GM06990 (cell line): ENCODE results near the gene ATG5.
"Not testable (repeated sequence)": the region's sequence is repeated elsewhere in the genome, so short reads cannot be mapped to it uniquely, and the experiment has no call there.

Experiments used
- DNase-seq: peaks from one replicate; pipeline ENCODE4 v3.0.0-alpha.2; 2011; ENCODE audit not compliant: insufficient read length; ENCODE audit errors: extremely low read depth
- H3K27me3 ChIP-seq: replicated peaks from 2 replicates; pipeline ENCODE4 v1.6.0; 2011; ENCODE audit warnings: low read length; ENCODE audit not compliant: control insufficient read depth, insufficient read depth
- H3K36me3 ChIP-seq: 2 replicates; pipeline ENCODE4 v1.5.1; 2011; ENCODE audit warnings: low read length; ENCODE audit not compliant: control insufficient read depth, insufficient read depth
- H3K4me3 ChIP-seq: replicated peaks from 2 replicates; pipeline ENCODE4 v1.5.1; 2011; ENCODE audit warnings: low read depth, mild to moderate bottlenecking, control low read depth, low read length
- TF ChIP-seq, protein P1 (sequence below): IDR thresholded peaks from 2 replicates; pipeline ENCODE4 v1.5.1; 2011; ENCODE audit warnings: low read length, control low read depth, mild to moderate bottlenecking, inconsistent platforms; ENCODE audit not compliant: insufficient read depth, poor library complexity, severe bottlenecking

ATG5 gene

DNA sequence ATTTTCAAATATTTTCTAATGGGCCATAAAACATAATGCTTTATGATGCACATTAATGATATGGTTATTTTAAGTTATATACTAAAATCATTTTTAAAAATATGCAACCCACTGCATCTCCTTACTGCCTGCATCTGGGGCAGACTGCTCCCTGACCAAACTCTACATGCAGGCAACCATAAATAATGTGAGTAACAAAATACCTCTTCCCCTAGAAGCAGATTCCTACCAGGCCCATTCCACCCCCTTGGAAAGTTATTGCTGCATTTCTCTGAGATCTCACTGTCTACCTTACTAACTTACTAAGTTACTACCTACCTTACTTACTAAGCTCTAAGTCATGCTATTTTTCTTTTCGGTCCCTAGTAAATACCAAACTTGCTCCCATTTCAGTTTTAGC is 71.8 kb downstream of the ATG5 start:
- TF ChIP-seq, protein P1, sequence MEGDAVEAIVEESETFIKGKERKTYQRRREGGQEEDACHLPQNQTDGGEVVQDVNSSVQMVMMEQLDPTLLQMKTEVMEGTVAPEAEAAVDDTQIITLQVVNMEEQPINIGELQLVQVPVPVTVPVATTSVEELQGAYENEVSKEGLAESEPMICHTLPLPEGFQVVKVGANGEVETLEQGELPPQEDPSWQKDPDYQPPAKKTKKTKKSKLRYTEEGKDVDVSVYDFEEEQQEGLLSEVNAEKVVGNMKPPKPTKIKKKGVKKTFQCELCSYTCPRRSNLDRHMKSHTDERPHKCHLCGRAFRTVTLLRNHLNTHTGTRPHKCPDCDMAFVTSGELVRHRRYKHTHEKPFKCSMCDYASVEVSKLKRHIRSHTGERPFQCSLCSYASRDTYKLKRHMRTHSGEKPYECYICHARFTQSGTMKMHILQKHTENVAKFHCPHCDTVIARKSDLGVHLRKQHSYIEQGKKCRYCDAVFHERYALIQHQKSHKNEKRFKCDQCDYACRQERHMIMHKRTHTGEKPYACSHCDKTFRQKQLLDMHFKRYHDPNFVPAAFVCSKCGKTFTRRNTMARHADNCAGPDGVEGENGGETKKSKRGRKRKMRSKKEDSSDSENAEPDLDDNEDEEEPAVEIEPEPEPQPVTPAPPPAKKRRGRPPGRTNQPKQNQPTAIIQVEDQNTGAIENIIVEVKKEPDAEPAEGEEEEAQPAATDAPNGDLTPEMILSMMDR = no peak
- H3K27me3 ChIP-seq = no peaks in the 10 kb centered on the region
- no peak for DNase-seq
- H3K36me3 ChIP-seq = no peaks in the 10 kb centered on the region
- H3K4me3 ChIP-seq = no peak overlapping the region

DNA sequence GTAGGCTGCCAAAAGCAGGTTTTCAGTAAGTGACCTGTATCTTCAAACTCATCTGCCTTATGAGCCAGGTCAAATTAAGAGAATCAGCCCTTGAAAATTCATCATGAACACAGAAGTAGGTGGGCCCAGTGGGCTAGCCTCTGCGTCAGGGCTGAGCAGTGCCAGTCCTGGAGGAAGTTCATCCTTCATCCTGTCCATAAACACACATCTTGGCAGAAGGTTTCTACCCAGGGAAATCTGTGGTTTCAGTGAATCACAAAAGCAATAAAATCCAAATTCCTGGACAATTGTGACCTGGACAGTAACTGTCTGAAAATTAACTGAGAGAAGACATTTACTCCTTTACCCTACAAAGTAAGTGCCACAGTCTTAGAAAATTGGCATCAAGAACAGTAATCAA is 72.4 kb downstream of the ATG5 start:
- DNase-seq = no peak
- H3K4me3 ChIP-seq = no peak overlapping the region
- TF ChIP-seq, protein P1 = no peak
- no peaks in the 10 kb centered on the region for H3K36me3 ChIP-seq
- H3K27me3 ChIP-seq = no peaks in the 10 kb centered on the region

DNA sequence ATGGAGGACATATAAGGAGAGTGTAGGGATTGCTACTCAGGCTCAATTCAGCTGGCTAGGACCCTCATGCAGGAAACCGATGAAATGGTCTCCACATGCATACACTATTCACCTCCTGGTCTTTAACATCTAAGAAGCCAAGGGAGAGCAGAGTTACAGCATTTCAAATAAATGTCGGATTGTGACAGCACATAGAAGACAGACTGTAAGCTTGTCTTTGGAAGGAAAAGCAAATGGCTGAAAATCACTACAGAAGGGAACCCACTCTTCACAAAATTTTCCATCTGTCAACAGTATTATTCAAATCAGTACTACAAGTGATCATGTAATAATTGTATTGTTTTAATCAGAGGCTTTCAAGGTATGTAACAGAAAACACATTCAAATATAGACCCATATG is 72.9 kb downstream of the ATG5 start:
- no peak for DNase-seq
- Histone ChIP-seq H3K27me3 (no peaks in the 10 kb centered on the region), H3K36me3 (no peaks in the 10 kb centered on the region), H3K4me3 (no peak overlapping the region)
- TF ChIP-seq, protein P1 = no peak

DNA sequence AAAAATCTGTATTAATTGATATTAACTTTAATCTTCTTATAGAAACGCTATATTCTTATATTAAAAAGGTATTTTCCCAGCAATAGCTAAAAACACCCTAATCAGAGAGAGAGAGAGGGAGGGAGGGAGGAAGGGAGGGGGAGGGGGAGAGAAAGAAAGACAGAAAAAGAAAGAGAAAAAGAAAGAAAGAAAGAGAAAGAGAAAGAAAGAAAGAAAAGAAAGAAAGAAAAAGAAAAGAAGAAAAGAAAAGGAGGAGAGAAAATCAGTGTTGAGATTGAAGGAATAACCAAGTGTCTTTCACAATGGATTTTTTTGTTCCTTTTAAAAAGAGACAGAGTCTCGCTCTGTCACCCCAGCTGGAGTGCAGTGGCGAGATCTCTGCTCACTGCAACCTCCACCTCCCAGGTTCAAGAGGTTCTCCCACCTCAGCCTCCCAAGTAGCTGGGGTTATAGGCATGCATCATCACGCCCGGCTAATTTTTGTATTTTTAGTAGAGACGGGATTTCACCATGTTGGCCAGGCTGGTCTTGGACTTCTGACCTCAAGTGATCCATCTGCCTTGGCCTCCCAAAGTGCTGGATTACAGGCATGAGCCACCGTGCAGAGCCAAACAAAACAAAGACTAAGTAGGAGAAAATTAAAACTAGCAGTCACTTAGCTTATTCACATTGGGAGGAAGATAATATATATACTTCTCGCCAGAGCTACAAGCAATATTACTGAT is 73.9 kb downstream of the ATG5 start:
- not testable (repeated sequence) for H3K36me3 ChIP-seq, H3K4me3 ChIP-seq, DNase-seq, H3K27me3 ChIP-seq

- DNase-seq = no peak
- no peak overlapping the region for H3K4me3 ChIP-seq
- H3K27me3 ChIP-seq = no peaks in the 10 kb centered on the region
- no peaks in the 10 kb centered on the region for H3K36me3 ChIP-seq
- TF ChIP-seq, protein P1 = no peak
Observed at GRCh38 chr6:106250953-106251352, 74.6 kb downstream of the ATG5 start.

- DNase-seq = no peak
- TF ChIP-seq, protein P1 = no peak
- no peak overlapping the region for H3K4me3 ChIP-seq
- no peaks in the 10 kb centered on the region for H3K36me3 ChIP-seq
- H3K27me3 ChIP-seq = no peaks in the 10 kb centered on the region
Observed at GRCh38 chr6:106249658-106250057, 75.9 kb downstream of the ATG5 start.
